PFSK-1 (cell line): ENCODE measurements around the gene OLIG1.

Source experiments
- FOXP2 ChIP-seq: optimal IDR thresholded peaks from 2 replicates; pipeline ENCODE3; 2011; ENCODE audit warnings: borderline replicate concordance, control low read depth, inconsistent platforms; ENCODE audit not compliant: insufficient read depth; ENCODE audit errors: extremely low read length, extremely low read depth
- POLR2AphosphoS5 ChIP-seq: IDR thresholded peaks from 2 replicates; pipeline ENCODE4 v1.6.1; 2012; ENCODE audit warnings: low read depth, mild to moderate bottlenecking, control low read depth, low read length, moderate library complexity
- SIN3A ChIP-seq: IDR thresholded peaks from 2 replicates; pipeline ENCODE4 v1.6.1; 2012; ENCODE audit warnings: mild to moderate bottlenecking, low read length, moderate library complexity, borderline replicate concordance; ENCODE audit not compliant: insufficient read depth
- TAF1 ChIP-seq: IDR thresholded peaks from 2 replicates; pipeline ENCODE4 v1.6.1; 2012; ENCODE audit warnings: low read length, control low read depth, borderline replicate concordance; ENCODE audit not compliant: insufficient read depth
- TF ChIP-seq, protein P1 (sequence below), 2 experiments: IDR thresholded peaks; 2 replicates each; pipeline versions ENCODE4 v1.6.1 to v1.8.0; 2011 to 2012; ENCODE audit warnings: low read depth in 2 of 2, low read length in 2 of 2, control low read depth in 1 of 2, inconsistent platforms in 1 of 2, mild to moderate bottlenecking in 1 of 2, moderate library complexity in 1 of 2; ENCODE audit not compliant: insufficient read depth in 1 of 2

DNA sequence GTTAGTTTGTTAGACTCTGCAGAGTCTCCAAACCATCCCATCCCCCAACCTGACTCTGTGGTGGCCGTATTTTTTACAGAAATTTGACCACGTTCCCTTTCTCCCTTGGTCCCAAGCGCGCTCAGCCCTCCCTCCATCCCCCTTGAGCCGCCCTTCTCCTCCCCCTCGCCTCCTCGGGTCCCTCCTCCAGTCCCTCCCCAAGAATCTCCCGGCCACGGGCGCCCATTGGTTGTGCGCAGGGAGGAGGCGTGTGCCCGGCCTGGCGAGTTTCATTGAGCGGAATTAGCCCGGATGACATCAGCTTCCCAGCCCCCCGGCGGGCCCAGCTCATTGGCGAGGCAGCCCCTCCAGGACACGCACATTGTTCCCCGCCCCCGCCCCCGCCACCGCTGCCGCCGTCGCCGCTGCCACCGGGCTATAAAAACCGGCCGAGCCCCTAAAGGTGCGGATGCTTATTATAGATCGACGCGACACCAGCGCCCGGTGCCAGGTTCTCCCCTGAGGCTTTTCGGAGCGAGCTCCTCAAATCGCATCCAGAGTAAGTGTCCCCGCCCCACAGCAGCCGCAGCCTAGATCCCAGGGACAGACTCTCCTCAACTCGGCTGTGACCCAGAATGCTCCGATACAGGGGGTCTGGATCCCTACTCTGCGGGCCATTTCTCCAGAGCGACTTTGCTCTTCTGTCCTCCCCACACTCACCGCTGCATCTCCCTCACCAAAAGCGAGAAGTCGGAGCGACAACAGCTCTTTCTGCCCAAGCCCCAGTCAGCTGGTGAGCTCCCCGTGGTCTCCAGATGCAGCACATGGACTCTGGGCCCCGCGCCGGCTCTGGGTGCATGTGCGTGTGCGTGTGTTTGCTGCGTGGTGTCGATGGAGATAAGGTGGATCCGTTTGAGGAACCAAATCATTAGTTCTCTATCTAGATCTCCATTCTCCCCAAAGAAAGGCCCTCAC is 44.2 kb upstream of the OLIG1 start, which contains the start of gene OLIG2:
- TF ChIP-seq POLR2AphosphoS5: peak; percentile 61; the same call in 1 of the 2 replicates
- TF ChIP-seq, protein P1, sequence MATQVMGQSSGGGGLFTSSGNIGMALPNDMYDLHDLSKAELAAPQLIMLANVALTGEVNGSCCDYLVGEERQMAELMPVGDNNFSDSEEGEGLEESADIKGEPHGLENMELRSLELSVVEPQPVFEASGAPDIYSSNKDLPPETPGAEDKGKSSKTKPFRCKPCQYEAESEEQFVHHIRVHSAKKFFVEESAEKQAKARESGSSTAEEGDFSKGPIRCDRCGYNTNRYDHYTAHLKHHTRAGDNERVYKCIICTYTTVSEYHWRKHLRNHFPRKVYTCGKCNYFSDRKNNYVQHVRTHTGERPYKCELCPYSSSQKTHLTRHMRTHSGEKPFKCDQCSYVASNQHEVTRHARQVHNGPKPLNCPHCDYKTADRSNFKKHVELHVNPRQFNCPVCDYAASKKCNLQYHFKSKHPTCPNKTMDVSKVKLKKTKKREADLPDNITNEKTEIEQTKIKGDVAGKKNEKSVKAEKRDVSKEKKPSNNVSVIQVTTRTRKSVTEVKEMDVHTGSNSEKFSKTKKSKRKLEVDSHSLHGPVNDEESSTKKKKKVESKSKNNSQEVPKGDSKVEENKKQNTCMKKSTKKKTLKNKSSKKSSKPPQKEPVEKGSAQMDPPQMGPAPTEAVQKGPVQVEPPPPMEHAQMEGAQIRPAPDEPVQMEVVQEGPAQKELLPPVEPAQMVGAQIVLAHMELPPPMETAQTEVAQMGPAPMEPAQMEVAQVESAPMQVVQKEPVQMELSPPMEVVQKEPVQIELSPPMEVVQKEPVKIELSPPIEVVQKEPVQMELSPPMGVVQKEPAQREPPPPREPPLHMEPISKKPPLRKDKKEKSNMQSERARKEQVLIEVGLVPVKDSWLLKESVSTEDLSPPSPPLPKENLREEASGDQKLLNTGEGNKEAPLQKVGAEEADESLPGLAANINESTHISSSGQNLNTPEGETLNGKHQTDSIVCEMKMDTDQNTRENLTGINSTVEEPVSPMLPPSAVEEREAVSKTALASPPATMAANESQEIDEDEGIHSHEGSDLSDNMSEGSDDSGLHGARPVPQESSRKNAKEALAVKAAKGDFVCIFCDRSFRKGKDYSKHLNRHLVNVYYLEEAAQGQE (IDR thresholded peaks at IDR 0.05; ENCODE audit: insufficient read depth in 1 of 2, low read depth in 2 of 2, low read length in 2 of 2): no peak
- no peak for TF ChIP-seq TAF1
- TF ChIP-seq SIN3A: no peak
- TF ChIP-seq FOXP2: no peak
